HG03558 (cell line): ENCODE results near the gene EEF1A2.

Source experiments
- ATAC-seq: cut with Tn5 transposase; IDR thresholded peaks from one replicate; pipeline ENCODE4 v1.9.1; 2021; ENCODE audit warnings: moderate number of reproducible peaks; ENCODE audit not compliant: unreplicated experiment; ENCODE audit errors: extremely low read depth

The EEF1A2 gene

DNA sequence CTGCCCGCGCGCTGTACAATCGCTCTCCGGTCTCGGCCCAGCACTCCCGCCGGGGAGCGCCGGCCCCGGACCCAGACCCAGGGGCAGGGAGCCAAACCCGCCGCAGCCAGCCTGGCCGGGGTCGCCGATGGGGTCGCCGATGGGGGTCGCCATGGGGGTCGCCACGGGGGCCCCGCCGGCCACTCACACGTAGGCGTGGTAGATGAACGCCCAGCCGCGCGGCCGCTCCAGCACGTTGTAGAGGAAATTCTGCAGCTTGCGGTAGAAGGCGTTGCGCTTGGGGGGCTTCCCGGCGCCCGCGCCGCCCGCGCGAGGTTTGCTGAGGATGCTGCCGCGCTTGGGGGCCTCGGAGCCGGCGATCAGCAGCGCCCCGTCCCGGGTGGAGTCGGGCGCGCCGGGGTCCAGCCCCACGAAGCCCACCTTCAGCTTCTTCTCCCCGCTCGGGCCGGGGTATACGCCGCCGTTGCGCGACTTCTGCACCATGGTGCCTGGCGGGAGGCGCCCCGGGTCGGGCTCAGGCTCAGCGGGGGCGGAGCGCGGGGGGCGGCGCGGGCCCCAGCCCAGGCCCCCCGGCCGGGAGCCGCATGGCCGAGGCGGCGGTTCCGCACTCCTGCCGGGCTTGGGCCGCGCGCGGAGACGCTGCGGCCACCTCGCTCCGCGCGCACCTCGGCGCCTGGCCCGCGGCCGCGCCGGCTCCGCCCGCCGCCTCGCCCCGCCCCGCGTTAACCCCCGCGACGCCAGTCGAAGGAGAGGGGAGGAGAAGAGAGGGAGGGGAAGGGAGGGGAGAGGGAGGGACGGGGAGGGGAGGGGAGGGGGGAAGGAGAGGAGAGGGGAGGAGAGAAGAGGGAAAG, 26.7 kb downstream of the EEF1A2 start, which contains the start of gene KCNQ2:
Gene KCNQ2, minus strand, starts transcription at position 675 of the 851 bp plus-strand sequence. Its CDS starts 192 bp downstream, at position 483.
- no peak for ATAC-seq

DNA sequence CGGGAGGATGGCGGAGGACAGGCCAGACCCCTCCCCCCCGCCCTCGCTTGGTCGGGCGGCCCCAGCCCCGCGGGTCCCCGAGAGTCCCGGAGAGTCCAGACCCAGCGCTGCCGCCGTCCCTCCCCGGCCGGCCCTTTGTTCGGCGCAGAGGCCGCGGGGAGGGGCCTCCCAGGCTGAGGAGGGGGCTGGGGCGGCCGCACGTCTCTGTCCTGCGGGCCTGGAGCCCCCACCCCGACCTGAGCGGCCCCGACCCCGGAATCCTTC, 27.2 kb downstream of the EEF1A2 start:
- no peak for ATAC-seq

DNA sequence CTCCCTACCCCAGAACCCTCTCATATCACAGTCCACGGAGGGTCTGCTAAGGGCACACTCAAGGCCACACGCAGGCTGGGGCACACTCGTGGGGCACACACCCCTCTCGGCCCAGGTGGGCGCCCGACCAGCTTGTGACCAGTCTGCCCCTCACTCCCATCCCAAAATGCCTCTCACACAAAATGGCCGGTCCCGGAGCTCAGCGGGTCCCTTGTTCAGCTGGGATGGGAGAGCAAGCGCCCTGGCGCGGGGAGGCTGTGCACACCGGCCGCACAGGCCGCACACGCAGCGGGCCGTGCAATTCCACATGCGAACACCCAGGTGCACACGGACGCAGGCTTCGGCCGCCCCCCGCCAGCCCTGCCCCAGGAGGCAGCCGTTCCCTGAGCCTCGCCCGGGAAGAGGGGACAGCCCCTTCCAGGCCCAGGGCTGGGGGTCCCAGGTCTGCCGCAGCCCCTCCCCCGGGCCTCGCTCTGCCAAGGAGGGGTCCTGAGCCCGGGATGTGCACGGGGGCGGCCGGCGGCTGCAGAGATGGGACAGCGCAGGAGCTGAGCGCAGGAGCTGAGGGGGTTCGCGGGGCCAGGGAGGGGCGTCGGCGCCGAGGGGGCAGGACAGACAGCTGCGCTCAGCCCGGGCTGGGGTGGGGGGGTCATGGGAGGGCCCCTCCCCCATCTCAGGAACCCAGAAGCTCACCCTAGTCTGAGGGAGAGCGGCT, 27.7 kb downstream of the EEF1A2 start:
- no peak for ATAC-seq

DNA sequence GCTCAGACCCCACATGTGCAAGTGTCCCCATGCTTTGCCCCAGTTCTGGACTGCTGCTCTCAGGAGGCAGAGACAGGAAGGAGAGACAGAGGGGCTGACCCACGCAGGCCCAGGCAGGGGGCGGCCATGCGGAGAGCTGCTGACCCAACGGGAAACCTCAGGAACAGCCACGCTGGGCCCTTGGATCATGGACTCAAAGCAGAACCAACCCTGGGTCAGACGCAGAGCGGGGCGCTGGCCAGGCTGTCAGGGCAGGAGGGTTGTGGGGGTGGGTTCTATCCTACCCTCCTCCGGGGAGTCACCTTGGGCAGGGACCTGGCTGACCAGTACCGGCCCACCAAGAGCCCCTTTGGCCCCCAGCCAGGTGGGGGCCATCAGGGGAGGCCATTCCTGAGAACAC, 28.5 kb downstream of the EEF1A2 start:
- no peak for ATAC-seq

DNA sequence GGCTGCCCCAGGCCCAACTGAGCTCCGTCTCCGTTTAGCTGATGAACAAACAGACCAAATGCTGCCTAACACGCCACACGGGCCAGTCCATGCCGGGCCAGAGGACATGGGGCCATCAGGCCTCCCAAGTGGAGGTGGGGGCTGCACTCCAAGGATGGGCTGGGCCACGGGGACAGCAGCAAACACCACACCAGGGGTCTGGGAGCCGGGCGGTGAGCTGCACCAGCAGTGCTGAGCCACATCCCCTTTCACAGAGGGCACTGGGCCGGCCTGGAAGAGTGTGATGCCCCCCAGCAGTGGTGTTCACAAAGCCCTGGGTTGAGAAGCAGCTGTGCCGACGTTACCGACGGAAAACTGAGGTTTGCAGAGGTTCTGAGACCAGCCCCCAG, 29.2 kb downstream of the EEF1A2 start:
- ATAC-seq = no peak

DNA sequence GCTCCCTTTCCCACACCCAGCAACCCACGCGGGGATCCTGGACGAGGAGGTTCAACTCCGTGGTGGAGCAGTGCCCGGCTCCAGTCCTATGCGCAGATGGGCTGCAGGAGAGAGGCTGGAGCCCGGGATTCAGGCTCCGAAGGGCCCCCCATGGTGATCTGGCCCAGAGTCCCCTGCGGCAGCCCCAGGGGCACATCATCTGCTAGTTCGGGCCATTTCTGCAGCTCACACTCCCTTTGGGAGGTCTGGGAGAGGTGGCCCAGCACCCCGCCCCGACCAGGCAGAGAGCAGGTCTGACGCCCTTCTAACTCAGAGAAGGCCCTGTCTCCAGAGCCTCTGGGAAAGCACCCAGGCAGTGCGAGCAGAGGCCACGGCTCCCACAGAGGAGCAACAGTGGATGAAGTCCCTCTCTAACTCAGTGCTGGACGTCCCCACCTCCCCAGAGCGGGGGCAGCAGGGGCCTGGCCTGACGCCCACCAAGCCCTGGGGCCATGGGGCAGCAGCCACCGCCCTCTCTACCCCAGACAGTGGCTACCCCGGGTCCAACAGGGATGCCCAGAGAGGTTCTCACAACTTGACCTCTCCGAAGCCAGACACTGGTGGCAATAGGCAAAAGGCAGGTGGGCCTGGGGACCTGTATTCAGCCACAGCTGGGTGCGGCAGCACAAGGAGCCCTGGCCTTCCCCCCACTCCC, 29.7 kb downstream of the EEF1A2 start:
- ATAC-seq = no peak

DNA sequence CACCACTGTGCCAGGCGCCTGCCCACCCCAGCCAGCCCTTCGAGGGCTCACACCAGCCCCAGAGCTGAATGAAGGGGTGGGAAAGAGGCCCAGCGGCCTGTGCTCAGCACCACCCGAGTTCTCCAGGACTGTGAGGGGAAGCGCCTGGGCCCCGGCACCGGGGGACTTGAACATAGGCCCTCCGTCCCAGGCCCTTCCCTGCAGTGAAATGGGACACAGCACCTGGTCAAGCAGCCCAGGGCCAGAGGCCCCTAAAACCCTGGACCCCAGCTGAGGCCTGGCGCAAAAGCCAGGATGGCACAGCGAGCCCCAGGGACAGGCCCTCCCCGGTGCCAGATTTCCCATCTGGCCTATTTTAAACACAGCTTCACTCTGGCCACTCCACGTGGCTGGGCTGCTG, 30.5 kb downstream of the EEF1A2 start:
- ATAC-seq = no peak

DNA sequence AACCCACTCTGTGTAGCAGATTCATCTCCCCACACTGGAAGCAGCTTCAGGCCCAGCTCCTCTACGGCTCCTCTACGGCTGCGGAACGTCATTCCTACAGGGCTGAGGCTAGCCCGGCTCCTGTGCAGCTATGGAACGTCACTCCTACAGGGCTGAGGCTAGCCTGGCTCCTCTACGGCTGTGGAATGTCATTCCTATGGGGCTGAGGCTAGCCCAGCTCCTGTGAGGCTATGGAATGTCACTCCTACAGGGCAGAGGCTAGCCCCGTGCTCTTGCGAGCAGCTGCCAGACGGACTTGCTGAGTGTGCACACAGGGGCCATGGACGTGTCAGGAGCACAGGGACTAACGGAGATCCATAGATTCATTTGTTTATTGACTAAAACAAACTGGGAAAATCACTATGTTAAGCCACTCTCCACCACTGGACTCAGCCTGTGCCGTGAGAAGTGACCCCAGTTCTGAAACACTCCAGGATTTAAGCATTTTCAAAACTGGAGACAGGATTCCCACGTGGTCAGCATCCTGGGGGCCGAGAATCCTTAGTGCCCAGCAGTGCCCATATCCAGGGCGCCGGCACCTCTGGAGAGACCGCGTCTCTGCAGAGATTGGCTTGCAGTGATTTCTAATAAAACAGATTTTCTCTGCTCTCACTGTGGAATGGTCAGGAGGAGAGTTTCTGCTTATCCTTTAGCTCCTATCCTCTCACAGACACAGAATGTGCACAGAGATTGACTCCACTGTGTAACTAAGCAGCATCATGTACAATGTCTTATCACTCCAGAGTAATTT, 31.4 kb downstream of the EEF1A2 start:
- ATAC-seq = no peak

DNA sequence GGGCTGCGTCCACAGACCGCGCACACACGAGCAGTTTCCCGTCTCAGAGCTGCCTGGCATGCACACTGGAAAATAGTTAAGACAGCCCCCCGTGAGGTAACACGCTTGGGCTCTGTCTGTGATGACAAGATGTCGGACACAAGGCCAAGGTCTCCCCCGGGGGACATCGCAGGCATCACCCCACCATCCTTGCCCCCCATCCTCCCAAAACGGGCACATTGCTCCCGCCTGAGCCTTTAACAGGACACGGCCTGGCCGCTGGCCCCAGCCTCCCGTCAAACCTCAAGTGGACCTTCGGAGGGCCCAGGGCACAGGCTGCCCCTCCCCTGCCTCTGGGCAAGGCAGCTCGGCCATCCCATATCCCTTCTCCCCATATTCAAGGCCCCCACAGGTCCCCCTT, 32.0 kb downstream of the EEF1A2 start:
- no peak for ATAC-seq

DNA sequence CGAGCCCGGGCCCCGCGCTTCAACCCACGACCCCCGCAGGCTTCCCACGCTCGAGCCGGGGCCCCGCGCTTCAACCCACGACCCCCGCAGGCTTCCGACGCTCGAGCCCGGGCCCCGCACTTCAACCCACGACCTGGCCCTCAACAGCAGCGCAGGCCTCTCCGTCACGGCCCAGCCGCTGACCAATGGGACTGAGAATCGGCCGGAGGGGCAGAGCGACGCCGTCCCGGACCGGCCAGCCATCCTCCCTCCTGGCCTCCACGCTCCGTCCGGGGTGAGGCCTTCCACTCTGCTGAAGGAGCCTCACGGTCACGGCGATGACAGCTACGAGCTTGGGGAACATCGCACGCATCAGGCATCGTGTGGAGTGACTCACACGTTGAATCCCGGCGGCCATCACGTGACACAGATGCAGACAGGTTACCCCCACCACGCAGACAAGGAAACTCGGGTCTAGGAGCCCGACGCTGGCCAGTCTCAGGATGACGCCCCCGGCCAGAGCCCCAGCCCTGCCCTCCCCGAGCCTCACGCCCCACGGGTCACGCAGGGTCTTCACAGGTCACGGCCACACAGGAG, 32.5 kb downstream of the EEF1A2 start:
- ATAC-seq = no peak

DNA sequence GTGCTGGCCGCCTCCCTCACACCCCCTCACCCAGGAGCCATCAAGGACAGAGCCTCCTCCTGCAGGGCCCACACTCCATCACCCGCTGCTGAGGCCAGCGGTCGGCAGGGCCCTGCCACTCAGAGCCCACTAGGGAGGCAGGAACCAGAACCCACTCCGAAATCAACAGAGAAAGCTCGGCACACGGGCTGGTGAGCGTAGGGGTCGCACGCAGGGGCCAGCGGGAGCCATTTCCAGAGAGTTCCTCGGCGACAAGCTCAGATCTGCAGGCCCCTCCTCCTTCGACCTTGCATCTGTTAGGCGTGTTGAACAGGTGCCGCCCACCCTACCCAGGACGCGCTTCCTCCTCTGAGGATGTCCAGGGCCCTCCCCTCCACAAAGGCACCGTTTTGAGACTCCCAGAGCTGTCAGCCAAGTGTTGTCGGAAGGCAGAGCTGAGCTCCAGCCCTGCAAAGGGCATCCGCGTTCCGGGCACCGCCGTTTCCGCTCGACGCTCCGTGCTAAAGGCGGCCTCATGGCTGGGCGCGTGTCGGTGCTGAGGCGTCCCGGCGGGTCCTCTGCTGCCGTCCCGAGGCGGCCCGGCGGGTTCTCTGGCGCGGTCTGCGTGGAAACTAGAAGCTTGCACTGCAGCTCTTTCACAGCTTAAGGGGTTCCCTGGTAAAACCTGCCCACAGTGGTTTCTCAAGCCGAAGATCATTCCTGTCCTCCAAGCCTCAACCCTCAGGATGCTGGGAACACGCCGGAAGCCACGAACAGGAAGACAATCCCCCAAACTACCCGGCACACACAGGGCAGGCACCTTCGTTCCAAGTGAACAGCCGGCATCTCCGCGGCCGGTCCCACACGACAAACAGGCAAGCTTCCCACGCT, 33.3 kb downstream of the EEF1A2 start:
- ATAC-seq = no peak

DNA sequence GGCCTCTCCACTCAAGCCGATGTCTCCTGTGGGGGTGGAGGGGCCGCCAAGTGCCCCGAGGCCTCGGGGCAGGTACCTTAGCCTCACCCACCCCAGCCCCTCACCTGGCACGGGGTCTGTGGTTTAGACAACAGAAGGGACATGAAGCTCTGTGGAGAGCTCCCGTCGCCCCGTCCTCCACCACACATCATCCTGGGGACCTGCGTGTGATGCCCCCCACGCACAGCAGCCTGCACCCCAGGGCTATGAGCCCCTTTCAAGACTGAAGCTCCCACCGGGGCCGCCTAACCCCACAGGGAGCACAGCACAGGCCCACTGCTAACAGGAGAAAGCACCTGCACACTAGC, 34.6 kb downstream of the EEF1A2 start:
- no peak for ATAC-seq

DNA sequence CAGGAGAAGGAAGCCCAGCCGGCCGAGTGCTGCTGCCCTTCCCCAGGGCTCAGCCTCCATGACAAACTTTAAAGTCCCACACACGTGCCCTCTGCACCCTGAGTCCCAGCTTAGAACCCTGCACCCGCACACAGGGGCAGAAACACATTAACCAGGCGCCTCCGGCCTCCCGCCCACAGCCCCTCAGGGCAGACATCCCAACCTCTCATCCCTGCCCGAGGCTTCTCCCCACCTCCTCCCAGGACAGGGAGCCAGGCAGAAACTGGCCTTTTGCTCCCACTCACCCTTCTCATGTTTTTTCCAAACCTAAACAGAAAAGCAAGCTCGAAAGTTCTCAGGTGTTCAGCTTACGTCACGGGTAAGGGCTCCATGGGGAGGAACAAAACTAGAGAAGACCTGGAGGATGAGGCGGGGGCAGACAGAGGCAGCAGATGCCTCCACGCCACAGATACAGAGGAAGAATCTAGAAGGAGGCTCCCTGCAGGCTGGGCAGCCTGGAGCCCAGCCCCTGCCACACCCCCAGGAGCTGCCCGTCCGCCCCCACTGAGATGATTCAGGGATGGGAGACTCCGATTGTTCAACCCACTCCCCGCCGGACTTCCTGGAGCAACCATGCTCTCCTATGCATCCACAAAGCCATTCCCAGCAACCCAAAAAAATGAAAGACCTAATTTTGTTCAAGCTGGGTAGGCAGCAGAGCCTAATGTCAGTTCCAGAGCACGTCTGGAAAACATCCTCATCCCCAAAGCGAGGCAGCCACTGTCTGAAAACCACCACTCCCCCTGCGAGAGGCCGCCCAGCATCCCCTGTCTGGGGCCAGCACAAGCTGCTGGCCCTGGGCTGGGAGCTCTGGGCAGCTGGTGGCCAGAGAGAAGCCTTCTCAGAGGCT, 35.2 kb downstream of the EEF1A2 start:
- no peak for ATAC-seq

DNA sequence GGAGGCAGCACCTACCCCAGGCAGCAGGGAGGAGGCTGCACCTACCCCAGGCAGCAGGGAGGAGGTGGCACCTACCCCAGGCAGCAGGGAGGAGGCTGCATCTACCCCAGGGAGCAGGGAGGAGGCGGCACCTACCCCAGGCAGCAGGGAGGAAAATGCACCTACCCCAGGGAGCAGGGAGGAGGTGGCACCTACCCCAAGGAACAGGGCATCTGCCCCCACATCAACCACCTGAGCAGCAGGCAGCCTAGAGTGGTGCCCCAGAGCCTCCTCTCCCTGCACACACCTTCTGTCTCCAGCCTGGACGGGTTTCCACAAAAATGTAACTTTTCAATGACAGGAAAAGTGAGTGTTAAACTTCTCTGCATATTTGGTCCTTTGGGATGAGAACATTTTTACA, 36.6 kb downstream of the EEF1A2 start:
- ATAC-seq = no peak

DNA sequence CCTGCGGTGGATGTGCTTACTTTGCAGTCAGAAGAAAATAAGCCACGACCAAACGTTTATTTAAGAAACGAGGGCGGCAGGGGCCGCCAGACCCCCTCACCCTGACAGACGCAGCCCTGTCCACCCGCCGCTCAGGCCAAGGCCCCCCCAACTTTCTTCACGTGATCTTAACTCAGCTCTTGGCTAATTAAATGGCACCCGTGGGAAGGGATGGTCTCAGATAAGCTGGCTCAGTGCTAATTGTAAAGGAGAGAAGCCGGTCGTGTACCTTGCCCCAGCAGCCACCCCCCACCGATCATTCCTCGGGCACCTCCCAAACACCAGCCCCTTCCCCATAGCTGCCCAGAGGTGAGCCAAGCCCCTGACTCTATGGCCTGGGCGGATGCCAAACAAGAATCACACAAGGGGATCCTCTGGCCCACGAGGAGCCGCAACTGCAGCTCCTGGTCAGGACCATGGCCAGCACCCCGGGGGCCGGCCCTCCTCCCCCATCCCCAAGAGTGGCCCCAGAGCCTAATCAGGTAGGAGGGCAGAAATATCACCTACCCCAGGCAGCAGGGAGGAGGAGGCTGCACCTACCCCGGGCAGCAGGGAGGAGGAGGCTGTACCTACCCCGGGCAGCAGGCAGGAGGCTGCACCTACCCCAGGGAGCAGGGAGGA, 37.6 kb downstream of the EEF1A2 start:
- no peak for ATAC-seq

DNA sequence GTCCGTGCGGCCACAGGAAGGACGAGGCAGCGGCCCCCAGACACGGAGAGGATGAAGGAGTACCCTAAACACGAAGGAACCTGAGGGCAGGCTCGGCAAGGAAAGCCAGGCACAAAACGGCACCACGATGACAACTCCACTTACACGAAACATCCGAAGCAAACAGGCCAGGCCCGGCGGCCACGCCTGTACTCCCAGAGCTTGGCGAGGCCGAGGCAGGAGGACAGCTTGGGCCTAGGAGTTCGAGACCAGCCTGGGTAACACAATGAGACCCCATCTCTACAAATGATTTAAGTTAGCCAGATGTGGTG, 39.9 kb downstream of the EEF1A2 start:
- ATAC-seq = no peak

DNA sequence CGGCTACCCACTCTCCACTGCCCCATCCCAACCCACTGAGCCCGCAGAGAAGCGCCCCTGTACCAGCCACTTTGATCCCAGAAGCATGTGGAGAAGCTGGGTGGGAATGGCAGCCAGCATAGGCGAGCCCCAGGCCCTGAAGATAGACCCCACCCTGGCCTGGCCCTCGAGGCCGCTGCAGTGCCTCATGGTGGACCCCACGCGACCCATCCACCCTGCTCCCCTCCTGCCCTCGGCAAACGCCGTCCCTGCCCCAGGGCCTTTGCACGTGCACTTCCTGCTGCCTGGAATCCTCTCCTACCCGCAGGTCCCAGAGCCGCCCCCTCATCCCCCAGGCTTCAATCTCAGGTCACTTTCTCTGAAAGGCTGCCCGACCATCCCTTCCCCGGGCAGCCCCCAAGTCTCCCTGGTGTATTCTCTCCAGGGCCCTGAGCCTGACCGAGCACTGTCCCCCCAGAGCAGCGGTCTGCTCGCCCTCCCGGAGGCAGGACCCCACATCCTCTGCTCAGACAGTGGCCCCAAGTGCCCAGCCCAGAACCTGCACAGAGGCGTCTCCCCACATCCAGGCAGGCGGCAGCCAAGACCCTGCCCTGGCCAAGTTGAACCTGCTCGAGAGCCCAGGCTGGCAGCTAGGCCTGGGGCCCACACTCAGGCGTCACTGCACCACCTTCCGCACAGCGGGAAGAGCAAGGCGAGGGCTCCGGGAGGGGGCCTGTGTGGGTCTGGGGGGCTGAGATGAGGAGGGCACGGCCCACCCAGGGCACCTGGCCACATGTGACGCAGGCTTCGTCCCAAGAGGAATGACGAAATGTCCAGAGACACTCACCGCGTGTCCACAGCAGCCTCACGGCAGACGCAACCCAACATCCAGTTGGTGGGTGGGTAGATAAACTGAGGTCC, 40.5 kb downstream of the EEF1A2 start:
- no peak for ATAC-seq
